H1 (cell line): Measurements from ENCODE around the gene VSIG10L2. TPM values are rescaled to one million over a fixed set of nuclear protein-coding genes. Genes with fewer than 3 reads are reported as not detected.

Source experiments
- BRCA1 ChIP-seq: IDR thresholded peaks from 2 replicates; pipeline ENCODE4 v1.6.1; 2012; ENCODE audit warnings: low read depth, low read length, improper control_type of control experiment
- CHD1 ChIP-seq: IDR thresholded peaks from 2 replicates; pipeline ENCODE4 v1.6.1; 2012; ENCODE audit warnings: low read depth, low read length, improper control_type of control experiment
- CREB1 ChIP-seq: IDR thresholded peaks from 2 replicates; pipeline ENCODE4 v1.6.1; 2012; ENCODE audit warnings: inconsistent platforms
- RNF2 ChIP-seq: fragments of 200-900, 300-1000 bp; sonication (generic); IDR thresholded peaks from 2 replicates; pipeline ENCODE4 v1.7.1; 2016; ENCODE audit warnings: borderline replicate concordance, low read depth, mild to moderate bottlenecking, antibody characterized with exemption, low read length; ENCODE audit not compliant: poor library complexity, severe bottlenecking; ENCODE audit errors: missing control alignments
- SIX5 ChIP-seq: IDR thresholded peaks from 2 replicates; pipeline ENCODE4 v1.6.1; 2011; ENCODE audit warnings: mild to moderate bottlenecking, low read depth, low read length
- SRF ChIP-seq: IDR thresholded peaks from 2 replicates; pipeline ENCODE4 v1.6.1; 2011; ENCODE audit warnings: mild to moderate bottlenecking, low read depth, low read length, moderate library complexity
- YY1 ChIP-seq: IDR thresholded peaks from 2 replicates; pipeline ENCODE4 v1.6.1; 2011; ENCODE audit warnings: low read depth, mild to moderate bottlenecking, low read length
- polyA plus RNA-seq, 7 experiments: library from polyadenylated mRNA; depleted of rRNA in 3 of 7; stranded (reverse) in 5 of 7; unstranded in 2 of 7; fragments of >200 nt in 5 of 7; fragments of 200-250 nt in 2 of 7; gene quantifications; 1 replicate in 5 of 7; 2 replicates in 1 of 7; 4 replicates in 1 of 7; pipeline versions ENCODE4 v1.2.1 to v1.2.3, GENCODE V29; 2011 to 2013; ENCODE audit warnings: missing spikeins in 2 of 7, mixed read lengths in 2 of 7
- total RNA-seq: library from RNA; stranded (reverse); fragmentation: NEBNext Ultra II Directional; extraction: Animal tissue kit (Norgen Biotek cat#: 25700); gene quantifications from 2 replicates; pipeline ENCODE4 v1.2.1, GENCODE V29; 2021
- TF ChIP-seq, protein P1 (sequence below): IDR thresholded peaks from 2 replicates; pipeline ENCODE4 v1.6.1; 2011; ENCODE audit warnings: low read length, improper control_type of control experiment
- TF ChIP-seq, protein P2 (sequence below): fragments of 300-600 bp; sonication (generic); IDR thresholded peaks from 2 replicates; pipeline ENCODE4 v1.7.1; 2012; ENCODE audit warnings: low read length, moderate library complexity, mild to moderate bottlenecking, inconsistent platforms; ENCODE audit not compliant: insufficient replicate concordance

The VSIG10L2 gene
- total and polyA plus RNA-seq, 2 of the 8 experiments (the other 6 are each of a cell fraction or from before 2014, with no cell fraction given) = not detected

DNA sequence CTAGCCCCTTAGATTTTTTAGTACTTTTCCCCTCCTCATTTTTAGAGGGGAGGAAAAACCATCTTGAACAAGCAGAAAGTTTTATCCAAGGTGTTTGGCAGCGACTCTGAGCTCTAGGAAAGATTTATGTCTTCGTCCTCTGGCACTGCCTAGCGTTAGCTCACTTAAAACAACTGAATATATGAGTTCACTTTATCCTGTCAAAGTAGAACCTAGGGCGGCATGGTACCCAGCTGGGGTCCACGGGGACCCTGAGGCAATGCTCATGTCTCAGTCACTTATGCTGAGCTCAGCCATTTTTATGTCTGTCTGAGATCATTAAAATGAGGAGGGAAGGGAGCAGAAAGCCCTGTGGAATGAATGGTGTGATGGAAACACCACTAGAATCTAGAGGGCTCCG lies 14.2 kb upstream of the VSIG10L2 start (continued):
- TF ChIP-seq, protein P1, sequence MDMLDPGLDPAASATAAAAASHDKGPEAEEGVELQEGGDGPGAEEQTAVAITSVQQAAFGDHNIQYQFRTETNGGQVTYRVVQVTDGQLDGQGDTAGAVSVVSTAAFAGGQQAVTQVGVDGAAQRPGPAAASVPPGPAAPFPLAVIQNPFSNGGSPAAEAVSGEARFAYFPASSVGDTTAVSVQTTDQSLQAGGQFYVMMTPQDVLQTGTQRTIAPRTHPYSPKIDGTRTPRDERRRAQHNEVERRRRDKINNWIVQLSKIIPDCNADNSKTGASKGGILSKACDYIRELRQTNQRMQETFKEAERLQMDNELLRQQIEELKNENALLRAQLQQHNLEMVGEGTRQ = no peak
- TF ChIP-seq SIX5 (no peak), YY1 (no peak), CHD1 (no peak), RNF2 (no peak), BRCA1 (no peak), SRF (no peak), CREB1 (no peak)
- TF ChIP-seq, protein P2, sequence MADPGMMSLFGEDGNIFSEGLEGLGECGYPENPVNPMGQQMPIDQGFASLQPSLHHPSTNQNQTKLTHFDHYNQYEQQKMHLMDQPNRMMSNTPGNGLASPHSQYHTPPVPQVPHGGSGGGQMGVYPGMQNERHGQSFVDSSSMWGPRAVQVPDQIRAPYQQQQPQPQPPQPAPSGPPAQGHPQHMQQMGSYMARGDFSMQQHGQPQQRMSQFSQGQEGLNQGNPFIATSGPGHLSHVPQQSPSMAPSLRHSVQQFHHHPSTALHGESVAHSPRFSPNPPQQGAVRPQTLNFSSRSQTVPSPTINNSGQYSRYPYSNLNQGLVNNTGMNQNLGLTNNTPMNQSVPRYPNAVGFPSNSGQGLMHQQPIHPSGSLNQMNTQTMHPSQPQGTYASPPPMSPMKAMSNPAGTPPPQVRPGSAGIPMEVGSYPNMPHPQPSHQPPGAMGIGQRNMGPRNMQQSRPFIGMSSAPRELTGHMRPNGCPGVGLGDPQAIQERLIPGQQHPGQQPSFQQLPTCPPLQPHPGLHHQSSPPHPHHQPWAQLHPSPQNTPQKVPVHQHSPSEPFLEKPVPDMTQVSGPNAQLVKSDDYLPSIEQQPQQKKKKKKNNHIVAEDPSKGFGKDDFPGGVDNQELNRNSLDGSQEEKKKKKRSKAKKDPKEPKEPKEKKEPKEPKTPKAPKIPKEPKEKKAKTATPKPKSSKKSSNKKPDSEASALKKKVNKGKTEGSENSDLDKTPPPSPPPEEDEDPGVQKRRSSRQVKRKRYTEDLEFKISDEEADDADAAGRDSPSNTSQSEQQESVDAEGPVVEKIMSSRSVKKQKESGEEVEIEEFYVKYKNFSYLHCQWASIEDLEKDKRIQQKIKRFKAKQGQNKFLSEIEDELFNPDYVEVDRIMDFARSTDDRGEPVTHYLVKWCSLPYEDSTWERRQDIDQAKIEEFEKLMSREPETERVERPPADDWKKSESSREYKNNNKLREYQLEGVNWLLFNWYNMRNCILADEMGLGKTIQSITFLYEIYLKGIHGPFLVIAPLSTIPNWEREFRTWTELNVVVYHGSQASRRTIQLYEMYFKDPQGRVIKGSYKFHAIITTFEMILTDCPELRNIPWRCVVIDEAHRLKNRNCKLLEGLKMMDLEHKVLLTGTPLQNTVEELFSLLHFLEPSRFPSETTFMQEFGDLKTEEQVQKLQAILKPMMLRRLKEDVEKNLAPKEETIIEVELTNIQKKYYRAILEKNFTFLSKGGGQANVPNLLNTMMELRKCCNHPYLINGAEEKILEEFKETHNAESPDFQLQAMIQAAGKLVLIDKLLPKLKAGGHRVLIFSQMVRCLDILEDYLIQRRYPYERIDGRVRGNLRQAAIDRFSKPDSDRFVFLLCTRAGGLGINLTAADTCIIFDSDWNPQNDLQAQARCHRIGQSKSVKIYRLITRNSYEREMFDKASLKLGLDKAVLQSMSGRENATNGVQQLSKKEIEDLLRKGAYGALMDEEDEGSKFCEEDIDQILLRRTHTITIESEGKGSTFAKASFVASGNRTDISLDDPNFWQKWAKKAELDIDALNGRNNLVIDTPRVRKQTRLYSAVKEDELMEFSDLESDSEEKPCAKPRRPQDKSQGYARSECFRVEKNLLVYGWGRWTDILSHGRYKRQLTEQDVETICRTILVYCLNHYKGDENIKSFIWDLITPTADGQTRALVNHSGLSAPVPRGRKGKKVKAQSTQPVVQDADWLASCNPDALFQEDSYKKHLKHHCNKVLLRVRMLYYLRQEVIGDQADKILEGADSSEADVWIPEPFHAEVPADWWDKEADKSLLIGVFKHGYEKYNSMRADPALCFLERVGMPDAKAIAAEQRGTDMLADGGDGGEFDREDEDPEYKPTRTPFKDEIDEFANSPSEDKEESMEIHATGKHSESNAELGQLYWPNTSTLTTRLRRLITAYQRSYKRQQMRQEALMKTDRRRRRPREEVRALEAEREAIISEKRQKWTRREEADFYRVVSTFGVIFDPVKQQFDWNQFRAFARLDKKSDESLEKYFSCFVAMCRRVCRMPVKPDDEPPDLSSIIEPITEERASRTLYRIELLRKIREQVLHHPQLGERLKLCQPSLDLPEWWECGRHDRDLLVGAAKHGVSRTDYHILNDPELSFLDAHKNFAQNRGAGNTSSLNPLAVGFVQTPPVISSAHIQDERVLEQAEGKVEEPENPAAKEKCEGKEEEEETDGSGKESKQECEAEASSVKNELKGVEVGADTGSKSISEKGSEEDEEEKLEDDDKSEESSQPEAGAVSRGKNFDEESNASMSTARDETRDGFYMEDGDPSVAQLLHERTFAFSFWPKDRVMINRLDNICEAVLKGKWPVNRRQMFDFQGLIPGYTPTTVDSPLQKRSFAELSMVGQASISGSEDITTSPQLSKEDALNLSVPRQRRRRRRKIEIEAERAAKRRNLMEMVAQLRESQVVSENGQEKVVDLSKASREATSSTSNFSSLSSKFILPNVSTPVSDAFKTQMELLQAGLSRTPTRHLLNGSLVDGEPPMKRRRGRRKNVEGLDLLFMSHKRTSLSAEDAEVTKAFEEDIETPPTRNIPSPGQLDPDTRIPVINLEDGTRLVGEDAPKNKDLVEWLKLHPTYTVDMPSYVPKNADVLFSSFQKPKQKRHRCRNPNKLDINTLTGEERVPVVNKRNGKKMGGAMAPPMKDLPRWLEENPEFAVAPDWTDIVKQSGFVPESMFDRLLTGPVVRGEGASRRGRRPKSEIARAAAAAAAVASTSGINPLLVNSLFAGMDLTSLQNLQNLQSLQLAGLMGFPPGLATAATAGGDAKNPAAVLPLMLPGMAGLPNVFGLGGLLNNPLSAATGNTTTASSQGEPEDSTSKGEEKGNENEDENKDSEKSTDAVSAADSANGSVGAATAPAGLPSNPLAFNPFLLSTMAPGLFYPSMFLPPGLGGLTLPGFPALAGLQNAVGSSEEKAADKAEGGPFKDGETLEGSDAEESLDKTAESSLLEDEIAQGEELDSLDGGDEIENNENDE = no peak
